Astrocyte of the spinal cord (primary cell): ENCODE measurements around the gene MB21D2.

Experiments
- DNase-seq: peaks from one replicate; pipeline ENCODE4 v3.0.0; 2011; ENCODE audit warnings: low read depth, low spot score
- H3K4me3 ChIP-seq: 2 replicates; pipeline ENCODE4 v1.5.1; 2011; ENCODE audit warnings: low read depth, mild to moderate bottlenecking, low read length, moderate library complexity
- CTCF ChIP-seq: IDR thresholded peaks from 2 replicates; pipeline ENCODE4 v1.5.1; 2012; ENCODE audit warnings: low read depth, mild to moderate bottlenecking, low read length, inconsistent platforms
- in situ Hi-C: cut with HindIII; loops from 2 replicates; pipeline ENCODE4 v1.10.0; 2017; ENCODE audit warnings: low sequenced_read_pairs

Gene MB21D2

DNA sequence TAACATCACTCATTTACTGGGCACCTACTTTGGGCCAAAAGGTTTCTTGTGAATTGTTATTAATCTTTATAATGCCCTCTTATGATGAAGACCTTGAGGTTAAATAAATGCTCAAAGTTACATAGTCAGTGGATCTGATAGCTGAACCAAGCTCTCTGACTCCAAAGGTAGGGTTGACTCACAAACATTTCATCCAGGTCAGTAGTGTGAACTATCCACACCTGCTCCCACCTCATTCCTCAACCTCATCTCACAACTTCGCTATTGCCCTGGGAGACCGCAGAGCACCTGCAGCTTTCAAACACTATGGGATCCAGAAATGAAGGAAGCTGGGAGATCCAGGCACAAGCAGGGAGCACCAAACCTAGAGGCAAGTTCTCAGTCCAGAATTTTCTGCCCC is 96.5 kb downstream of the MB21D2 start:
- no peak for DNase-seq
- in situ Hi-C loops: no loop called here

GRCh38 chr3:192820161-192820560 is 97.5 kb downstream of the MB21D2 start:
- TF ChIP-seq CTCF: no peak
- in situ Hi-C loops: no loop called here
- DNase-seq: no peak
- no peak overlapping the region for H3K4me3 ChIP-seq

More for the DNA sequence above, 96.5 kb downstream of the MB21D2 start:
- no peak overlapping the region for H3K4me3 ChIP-seq
- no peak for TF ChIP-seq CTCF

DNA sequence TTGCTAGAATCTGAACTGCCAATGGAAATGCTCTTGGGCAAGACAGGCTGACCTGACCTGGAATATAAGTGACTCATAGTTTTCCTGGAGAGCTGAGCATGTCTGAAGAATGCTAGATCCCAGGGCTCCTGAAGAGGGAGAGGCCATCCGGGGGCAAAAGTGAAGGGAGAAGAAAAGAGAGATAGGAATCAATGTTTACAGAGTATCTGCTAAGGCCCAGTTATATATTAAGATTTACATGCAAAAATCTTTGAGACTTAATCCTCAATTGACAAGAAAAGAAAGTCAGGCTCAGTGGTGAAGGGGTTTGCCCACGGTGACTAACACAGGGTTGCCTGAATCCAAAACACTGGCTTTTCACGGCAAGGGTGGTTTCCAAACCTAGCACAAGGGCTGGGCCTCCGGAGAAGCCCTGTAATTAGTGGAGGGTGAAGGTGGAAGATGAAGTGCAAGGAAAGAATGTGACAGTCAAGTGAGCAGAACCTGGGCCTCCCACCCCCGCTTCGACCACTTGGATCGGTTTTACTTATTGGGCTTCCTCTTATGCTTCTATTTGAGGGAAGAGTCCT is 98.6 kb downstream of the MB21D2 start:
- TF ChIP-seq CTCF: no peak
- in situ Hi-C loops: no loop called here
- H3K4me3 ChIP-seq: no peak overlapping the region
- peak; percentile 83 for DNase-seq

DNA sequence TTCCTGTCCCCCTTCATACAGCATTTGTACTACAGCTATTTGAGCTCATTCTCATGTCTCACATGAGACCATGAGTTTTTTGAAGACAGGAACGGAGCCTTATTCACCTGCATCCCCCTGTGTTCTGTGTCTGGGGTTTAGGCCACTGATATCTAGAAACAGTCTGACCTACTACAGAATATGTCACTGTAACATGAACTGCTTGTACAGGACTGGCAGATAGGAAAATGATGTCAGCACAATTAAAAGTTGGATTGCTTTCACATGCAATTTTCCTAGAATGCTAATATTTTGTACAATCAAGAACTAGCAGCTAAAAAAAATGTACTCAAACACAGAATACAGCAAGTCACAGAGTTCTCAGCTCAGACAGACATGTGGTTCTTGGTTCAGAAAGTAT is 99.5 kb downstream of the MB21D2 start:
- DNase-seq: no peak
- TF ChIP-seq CTCF: no peak

DNA sequence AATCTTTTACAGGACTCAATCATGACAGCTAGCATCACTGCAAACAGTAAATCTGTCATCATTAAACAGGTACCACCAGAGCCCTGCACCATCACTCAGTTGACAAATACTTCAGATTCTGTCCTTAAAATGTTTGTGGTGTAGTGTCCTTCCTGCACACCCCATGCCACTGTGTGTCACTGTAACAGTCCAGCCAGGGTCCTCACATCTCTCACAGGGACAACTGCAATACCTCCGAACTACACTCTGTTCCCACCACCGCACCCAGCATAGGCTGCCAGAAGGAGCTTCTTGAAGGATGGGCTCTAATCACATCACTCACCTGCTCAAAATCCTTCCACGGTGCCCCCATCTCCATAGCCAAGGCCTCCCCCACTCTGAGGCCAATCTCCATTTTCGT is 100.2 kb downstream of the MB21D2 start:
- in situ Hi-C loops: no loop called here
- no peak for TF ChIP-seq CTCF
- no peak overlapping the region for H3K4me3 ChIP-seq
- DNase-seq: no peak

More for the DNA sequence above, 99.5 kb downstream of the MB21D2 start:
- no peak overlapping the region for H3K4me3 ChIP-seq
- in situ Hi-C loops: no loop called here

- peak; percentile 57 for DNase-seq
- in situ Hi-C loops: no loop called here
- H3K4me3 ChIP-seq: no peak overlapping the region
- TF ChIP-seq CTCF: no peak
Measured at GRCh38 chr3:192817053-192817452, 100.6 kb downstream of the MB21D2 start.

- in situ Hi-C loops: no loop called here
- TF ChIP-seq CTCF: peak; percentile 51
- no peak overlapping the region for H3K4me3 ChIP-seq
- peak; percentile 74 for DNase-seq
Measured at GRCh38 chr3:192816351-192816750, 101.3 kb downstream of the MB21D2 start.
